Panc1 (cell line): ENCODE results near the gene HNF4A.

Experiments used
- POLR2AphosphoS5 ChIP-seq: IDR thresholded peaks from 2 replicates; pipeline ENCODE4 v1.6.1; 2012; ENCODE audit warnings: mild to moderate bottlenecking, low read depth, low read length, moderate library complexity
- SIN3A ChIP-seq: IDR thresholded peaks from 2 replicates; pipeline ENCODE4 v1.6.1; 2012; ENCODE audit warnings: low read depth, mild to moderate bottlenecking, low read length, moderate library complexity, borderline replicate concordance; ENCODE audit not compliant: insufficient read depth
- TCF7L2 ChIP-seq: IDR thresholded peaks from 2 replicates; pipeline ENCODE4 v1.6.1; 2011; ENCODE audit warnings: mild to moderate bottlenecking, low read depth, low read length, inconsistent platforms
- TF ChIP-seq, protein P1 (sequence below): fragments of 450-650 bp; IDR thresholded peaks from 2 replicates; pipeline ENCODE4 v1.5.1; 2017; ENCODE audit warnings: mild to moderate bottlenecking

- TF ChIP-seq, protein P1, sequence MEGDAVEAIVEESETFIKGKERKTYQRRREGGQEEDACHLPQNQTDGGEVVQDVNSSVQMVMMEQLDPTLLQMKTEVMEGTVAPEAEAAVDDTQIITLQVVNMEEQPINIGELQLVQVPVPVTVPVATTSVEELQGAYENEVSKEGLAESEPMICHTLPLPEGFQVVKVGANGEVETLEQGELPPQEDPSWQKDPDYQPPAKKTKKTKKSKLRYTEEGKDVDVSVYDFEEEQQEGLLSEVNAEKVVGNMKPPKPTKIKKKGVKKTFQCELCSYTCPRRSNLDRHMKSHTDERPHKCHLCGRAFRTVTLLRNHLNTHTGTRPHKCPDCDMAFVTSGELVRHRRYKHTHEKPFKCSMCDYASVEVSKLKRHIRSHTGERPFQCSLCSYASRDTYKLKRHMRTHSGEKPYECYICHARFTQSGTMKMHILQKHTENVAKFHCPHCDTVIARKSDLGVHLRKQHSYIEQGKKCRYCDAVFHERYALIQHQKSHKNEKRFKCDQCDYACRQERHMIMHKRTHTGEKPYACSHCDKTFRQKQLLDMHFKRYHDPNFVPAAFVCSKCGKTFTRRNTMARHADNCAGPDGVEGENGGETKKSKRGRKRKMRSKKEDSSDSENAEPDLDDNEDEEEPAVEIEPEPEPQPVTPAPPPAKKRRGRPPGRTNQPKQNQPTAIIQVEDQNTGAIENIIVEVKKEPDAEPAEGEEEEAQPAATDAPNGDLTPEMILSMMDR = no peak
- TF ChIP-seq TCF7L2 (no peak), POLR2AphosphoS5 (no peak), SIN3A (no peak)
Measured at GRCh38 chr20:44349349-44349748, 6.2 kb upstream of the HNF4A start.
